KMS-11 (cell line): Measurements from ENCODE around the gene PLBD2.

Experiments
- H2AFZ ChIP-seq: fragments of 200-600 bp; sonication (generic); 2 replicates; pipeline ENCODE4 v1.6.1; 2016; ENCODE audit warnings: antibody characterized with exemption, mixed run types, low read depth
- H3K27ac ChIP-seq: fragments of 200-600 bp; sonication (generic); 2 replicates; pipeline ENCODE4 v1.6.1; 2016; ENCODE audit warnings: mild to moderate bottlenecking, mixed run types
- H3K27me3 ChIP-seq: fragments of 200-600 bp; sonication (generic); 2 replicates; pipeline ENCODE4 v1.6.1; 2017; ENCODE audit warnings: mild to moderate bottlenecking, low read depth, mixed run types, moderate library complexity; ENCODE audit not compliant: insufficient read depth
- H3K36me3 ChIP-seq: fragments of 200-600 bp; sonication (generic); 2 replicates; pipeline ENCODE4 v1.6.1; 2017; ENCODE audit warnings: mild to moderate bottlenecking, mixed run types; ENCODE audit not compliant: insufficient read depth
- H3K4me1 ChIP-seq: fragments of 200-600 bp; sonication (generic); 2 replicates; pipeline ENCODE4 v1.6.1; 2016; ENCODE audit warnings: mild to moderate bottlenecking, low read depth, mixed run types; ENCODE audit not compliant: poor library complexity, severe bottlenecking
- H3K4me2 ChIP-seq: fragments of 200-600 bp; sonication (generic); 2 replicates; pipeline ENCODE4 v1.7.0; 2016; ENCODE audit warnings: mild to moderate bottlenecking, mixed run types
- H3K4me3 ChIP-seq: fragments of 200-600 bp; sonication (generic); IDR thresholded peaks from 2 replicates; pipeline ENCODE4 v1.6.1; 2017; ENCODE audit warnings: low read depth, low read length, mixed read lengths; ENCODE audit not compliant: insufficient read depth
- H3K79me2 ChIP-seq: fragments of 200-600 bp; sonication (generic); 2 replicates; pipeline ENCODE4 v1.6.1; 2016; ENCODE audit warnings: low read depth, mixed run types; ENCODE audit not compliant: insufficient read depth
- H3K9ac ChIP-seq: fragments of 200-600 bp; sonication (generic); 2 replicates; pipeline ENCODE4 v1.6.1; 2016; ENCODE audit warnings: mild to moderate bottlenecking, mixed run types
- H4K20me1 ChIP-seq: fragments of 200-600 bp; sonication (generic); 2 replicates; pipeline ENCODE4 v1.6.1; 2016; ENCODE audit warnings: mild to moderate bottlenecking, mixed run types; ENCODE audit not compliant: insufficient read depth
- CTCF ChIP-seq: fragments of 200-600 bp; sonication (generic); conservative IDR thresholded peaks from 2 replicates; pipeline ENCODE4 v1.6.1; 2017; ENCODE audit warnings: low read depth, mild to moderate bottlenecking, antibody characterized with exemption, low read length, moderate library complexity, mixed read lengths

The PLBD2 gene

GRCh38 chr12:113359939-113360748 is 1.8 kb downstream of the PLBD2 start:
- no peak overlapping the region for H3K9ac ChIP-seq
- TF ChIP-seq CTCF, result no peak
- H3K4me2 ChIP-seq, result no peak overlapping the region
- H3K27ac ChIP-seq, result no peak overlapping the region
- H3K36me3 ChIP-seq, result no peaks in the 10 kb centered on the region
- H3K27me3 ChIP-seq, result no peaks in the 10 kb centered on the region
- H2AFZ ChIP-seq, result no peak overlapping the region
- no peak overlapping the region for H3K4me3 ChIP-seq
- H4K20me1 ChIP-seq, result no peaks in the 10 kb centered on the region
- H3K4me1 ChIP-seq, result no peaks in the 10 kb centered on the region
- no peaks in the 10 kb centered on the region for H3K79me2 ChIP-seq

GRCh38 chr12:113361574-113362370 is 3.4 kb downstream of the PLBD2 start:
- Histone ChIP-seq H3K79me2 (no peaks in the 10 kb centered on the region), H2AFZ (no peak overlapping the region), H3K36me3 (no peaks in the 10 kb centered on the region), H3K27ac (no peak overlapping the region), H3K27me3 (no peaks in the 10 kb centered on the region), H4K20me1 (no peaks in the 10 kb centered on the region), H3K4me3 (no peak overlapping the region), H3K9ac (no peak overlapping the region), H3K4me1 (no peaks in the 10 kb centered on the region), H3K4me2 (no peak overlapping the region)
- TF ChIP-seq CTCF, result no peak

- Histone ChIP-seq H3K27ac (no peak overlapping the region), H3K36me3 (no peaks in the 10 kb centered on the region), H4K20me1 (no peaks in the 10 kb centered on the region), H2AFZ (no peak overlapping the region), H3K4me2 (no peak overlapping the region), H3K4me3 (no peak overlapping the region), H3K27me3 (no peaks in the 10 kb centered on the region), H3K79me2 (no peaks in the 10 kb centered on the region), H3K9ac (no peak overlapping the region), H3K4me1 (no peaks in the 10 kb centered on the region)
- TF ChIP-seq CTCF, result no peak
Observed at GRCh38 chr12:113364698-113365097, 6.3 kb downstream of the PLBD2 start.

GRCh38 chr12:113365639-113366395 is 7.4 kb downstream of the PLBD2 start:
- Histone ChIP-seq H3K4me3 (no peak overlapping the region), H3K4me2 (no peak overlapping the region), H4K20me1 (no peaks in the 10 kb centered on the region), H3K36me3 (no peaks in the 10 kb centered on the region), H3K27ac (no peak overlapping the region), H3K27me3 (no peaks in the 10 kb centered on the region), H3K79me2 (no peaks in the 10 kb centered on the region), H3K9ac (no peak overlapping the region), H3K4me1 (no peaks in the 10 kb centered on the region), H2AFZ (no peak overlapping the region)
- no peak for TF ChIP-seq CTCF
